CD4-positive, alpha-beta memory T cell (primary cell): Measurements from ENCODE around the gene VSIG10L2. TPM values are rescaled to one million over a fixed set of nuclear protein-coding genes. Genes with fewer than 3 reads are reported as not detected.

Source experiments
- CTCF ChIA-PET: fragments of 350-600 bp; sonication (Branson Sonifier 250); formaldehyde crosslinking; loops from one replicate; lab custom pipeline; 2021; ENCODE audit warnings: inconsistent platforms; ENCODE audit not compliant: partially characterized antibody; lab: Charles Lee
- POLR2A ChIA-PET: fragments of 350-600 bp; sonication (Branson Sonifier 250); formaldehyde crosslinking; loops from one replicate; lab custom pipeline; 2021; ENCODE audit not compliant: partially characterized antibody; lab: Charles Lee
- DNase-seq, 5 donors: peaks; one replicate each; pipeline versions ENCODE4 v3.0.0 to v3.0.0-alpha.2; 2020 to 2022; ENCODE audit warnings: mixed read lengths in 1 of 5
- H3K27ac ChIP-seq: one replicate; pipeline ENCODE4 v1.7.0; 2013; ENCODE audit warnings: low read depth, low read length
- H3K27me3 ChIP-seq: 2 replicates; pipeline ENCODE4 v1.7.0; 2013; ENCODE audit warnings: mild to moderate bottlenecking, low read length, moderate library complexity; ENCODE audit not compliant: insufficient read depth
- H3K36me3 ChIP-seq: 2 replicates; pipeline ENCODE4 v1.7.0; 2013; ENCODE audit warnings: mild to moderate bottlenecking, low read length, moderate library complexity; ENCODE audit not compliant: insufficient read depth
- H3K4me1 ChIP-seq: 2 replicates; pipeline ENCODE4 v1.7.0; 2013; ENCODE audit warnings: mild to moderate bottlenecking, low read length, moderate library complexity; ENCODE audit not compliant: insufficient read depth
- H3K4me3 ChIP-seq, 2 donors: one replicate each; pipeline ENCODE4 v1.7.0; 2013; ENCODE audit warnings: low read length in 2 of 2, mild to moderate bottlenecking in 1 of 2
- H3K9me3 ChIP-seq, 2 donors: one replicate each; pipeline ENCODE4 v1.7.0; 2013; ENCODE audit warnings: low read length in 2 of 2, control low read depth in 1 of 2; ENCODE audit not compliant: control insufficient read depth in 1 of 2
- H3K27ac Mint-ChIP-seq, 7 donors: one replicate each; pipeline ENCODE4 v1.8.0; 2020 to 2021; ENCODE audit warnings: mixed read lengths in 7 of 7, mild to moderate bottlenecking in 6 of 7, inconsistent platforms in 3 of 7, moderate library complexity in 3 of 7
- H3K27me3 Mint-ChIP-seq, 2 donors: one replicate each; pipeline ENCODE4 v1.8.0; 2020 to 2021; ENCODE audit warnings: mixed read lengths in 2 of 2
- H3K36me3 Mint-ChIP-seq, 2 donors: one replicate each; pipeline ENCODE4 v1.8.0; 2020 to 2021; ENCODE audit warnings: mixed read lengths in 2 of 2, inconsistent platforms in 1 of 2, mild to moderate bottlenecking in 1 of 2
- H3K4me1 Mint-ChIP-seq, 4 donors: one replicate each; pipeline ENCODE4 v1.8.0; 2020 to 2021; ENCODE audit warnings: mixed read lengths in 4 of 4, mild to moderate bottlenecking in 1 of 4
- H3K4me3 Mint-ChIP-seq, 8 donors: one replicate each; pipeline ENCODE4 v1.8.0; 2020 to 2021; ENCODE audit warnings: mixed read lengths in 8 of 8, mild to moderate bottlenecking in 7 of 8, moderate library complexity in 6 of 8, inconsistent platforms in 3 of 8
- H3K9me3 Mint-ChIP-seq, 8 donors: one replicate each; pipeline ENCODE4 v1.8.0; 2020 to 2021; ENCODE audit warnings: mixed read lengths in 8 of 8, mild to moderate bottlenecking in 5 of 8, inconsistent platforms in 3 of 8, moderate library complexity in 1 of 8
- intact Hi-C: fragments of 100-400 bp; cut with micrococcal nuclease; formaldehyde crosslinking; loops from one replicate; pipeline ENCODE4 v1.15.1; 2023
- polyA plus RNA-seq, 2 donors: library from polyadenylated mRNA; unstranded; fragments of 300-500 nt; fragmentation: Illumina TruSeq; gene quantifications; one replicate each; pipeline ENCODE4 v1.2.3, GENCODE V29; 2021
- total RNA-seq, 2 experiments: library from RNA; stranded (reverse); gene quantifications; one replicate each; pipeline ENCODE4 v1.2.3, GENCODE V29; 2021

The VSIG10L2 gene
- total and polyA plus RNA-seq, 4 experiments from 2014 or later = not detected

DNA sequence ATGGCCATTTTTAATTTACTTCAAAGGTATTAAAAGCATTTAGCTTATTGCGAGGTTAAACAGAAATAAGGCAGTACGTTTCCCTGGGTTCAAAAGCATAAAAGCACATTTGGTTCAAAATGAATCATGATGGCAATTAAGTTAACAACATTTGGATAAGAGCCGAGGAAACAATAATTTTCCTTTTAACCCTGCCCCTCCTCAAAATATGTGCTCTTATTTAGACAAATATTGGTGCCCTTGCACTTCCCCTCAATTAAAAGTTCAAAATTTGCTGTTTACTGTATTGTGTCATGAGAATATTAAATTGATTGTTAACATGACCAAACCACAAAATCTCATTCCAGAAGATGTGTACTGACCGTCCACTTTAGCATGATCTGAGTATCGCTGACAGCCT, 48.7 kb downstream of the VSIG10L2 start:
- Histone ChIP-seq H3K27ac (no peak overlapping the region), H3K9me3 (no peaks in the 10 kb centered on the region), H3K36me3 (no peaks in the 10 kb centered on the region), H3K4me1 (no peaks in the 10 kb centered on the region), H3K27me3 (no peaks in the 10 kb centered on the region), H3K4me3 (no peak overlapping the region)
- ChIA-PET POLR2A (no interaction called here), CTCF (no interaction called here)
- no peak overlapping the region for H3K27ac Mint-ChIP-seq
- H3K9me3 Mint-ChIP-seq = peaks cover 0 to under 1% (median 0%) of the 10 kb centered on the region in 8 donors
- intact Hi-C loops = no loop called here
- peaks cover 0 to 1% (median 0%) of the 10 kb centered on the region in 4 donors for H3K4me1 Mint-ChIP-seq
- DNase-seq = no peak
- no peak overlapping the region for H3K4me3 Mint-ChIP-seq
- H3K36me3 Mint-ChIP-seq = peaks cover 2 to 13% of the 10 kb centered on the region in 2 donors
- H3K27me3 Mint-ChIP-seq = no peaks in the 10 kb centered on the region

DNA sequence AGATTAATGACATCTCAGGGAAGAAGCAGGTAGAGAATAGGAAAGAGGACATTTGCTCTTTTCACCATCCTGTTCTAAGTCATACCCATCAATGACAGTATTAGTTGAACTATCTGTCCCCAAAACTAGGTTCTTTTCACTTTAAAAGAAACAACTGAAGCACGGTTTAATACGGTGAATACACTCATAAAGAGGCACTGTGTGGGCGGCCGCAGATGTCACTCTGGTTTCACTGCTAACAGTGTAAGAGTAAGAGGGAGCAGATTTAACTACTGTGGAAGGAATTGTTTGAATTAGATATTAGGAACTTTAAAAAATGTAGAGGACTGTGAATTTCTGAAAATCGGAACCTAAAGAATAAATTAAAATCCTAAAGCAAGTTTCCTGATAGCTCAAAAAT, 49.5 kb downstream of the VSIG10L2 start:
- no peak for DNase-seq
- Mint-ChIP-seq H3K27me3 (no peaks in the 10 kb centered on the region), H3K4me3 (no peak overlapping the region), H3K36me3 (peaks cover 5 to 15% of the 10 kb centered on the region in 2 donors), H3K4me1 (peaks cover 0 to 1% (median 0%) of the 10 kb centered on the region in 4 donors), H3K27ac (no peak overlapping the region), H3K9me3 (peaks cover 0 to 3% (median 0%) of the 10 kb centered on the region in 8 donors)
- ChIA-PET CTCF (no interaction called here), POLR2A (no interaction called here)
- Histone ChIP-seq H3K27me3 (no peaks in the 10 kb centered on the region), H3K36me3 (no peaks in the 10 kb centered on the region), H3K9me3 (no peaks in the 10 kb centered on the region), H3K27ac (no peak overlapping the region), H3K4me3 (no peak overlapping the region), H3K4me1 (no peaks in the 10 kb centered on the region)
- intact Hi-C loops = no loop called here

DNA sequence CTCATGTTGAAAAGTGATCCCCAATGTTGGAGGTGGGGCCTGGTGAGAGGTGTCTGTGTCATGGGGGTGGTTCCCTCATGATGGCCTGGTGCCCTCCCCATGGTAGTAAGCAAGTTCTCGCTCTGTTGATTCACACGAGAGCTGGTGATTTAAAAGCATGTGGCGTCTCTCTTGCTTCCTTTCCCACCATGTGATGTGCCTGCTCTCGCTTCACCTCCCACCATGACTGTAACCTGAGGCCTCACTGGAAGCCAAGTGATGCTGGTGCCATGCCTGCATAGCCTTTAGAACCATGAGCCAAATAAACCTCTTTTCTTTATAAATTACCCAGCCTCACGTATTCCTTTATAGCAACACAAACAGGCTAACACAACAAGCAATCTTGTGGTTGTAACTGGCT, 52.4 kb downstream of the VSIG10L2 start:
- Mint-ChIP-seq H3K4me1 (peaks cover 0 to 2% (median under 1%) of the 10 kb centered on the region in 4 donors), H3K27me3 (no peaks in the 10 kb centered on the region), H3K4me3 (no peak overlapping the region), H3K27ac (no peak overlapping the region), H3K36me3 (peaks cover 5 to 21% of the 10 kb centered on the region in 2 donors), H3K9me3 (peaks cover 0 to 3% (median 0%) of the 10 kb centered on the region in 8 donors)
- H3K27me3 ChIP-seq = no peaks in the 10 kb centered on the region
- no peak overlapping the region for H3K27ac ChIP-seq
- ChIA-PET CTCF (no interaction called here), POLR2A (no interaction called here)
- H3K36me3 ChIP-seq = no peaks in the 10 kb centered on the region
- intact Hi-C loops = no loop called here
- DNase-seq = no peak
- H3K4me3 ChIP-seq = no peak overlapping the region
- no peaks in the 10 kb centered on the region for H3K4me1 ChIP-seq
- H3K9me3 ChIP-seq = no peaks in the 10 kb centered on the region

DNA sequence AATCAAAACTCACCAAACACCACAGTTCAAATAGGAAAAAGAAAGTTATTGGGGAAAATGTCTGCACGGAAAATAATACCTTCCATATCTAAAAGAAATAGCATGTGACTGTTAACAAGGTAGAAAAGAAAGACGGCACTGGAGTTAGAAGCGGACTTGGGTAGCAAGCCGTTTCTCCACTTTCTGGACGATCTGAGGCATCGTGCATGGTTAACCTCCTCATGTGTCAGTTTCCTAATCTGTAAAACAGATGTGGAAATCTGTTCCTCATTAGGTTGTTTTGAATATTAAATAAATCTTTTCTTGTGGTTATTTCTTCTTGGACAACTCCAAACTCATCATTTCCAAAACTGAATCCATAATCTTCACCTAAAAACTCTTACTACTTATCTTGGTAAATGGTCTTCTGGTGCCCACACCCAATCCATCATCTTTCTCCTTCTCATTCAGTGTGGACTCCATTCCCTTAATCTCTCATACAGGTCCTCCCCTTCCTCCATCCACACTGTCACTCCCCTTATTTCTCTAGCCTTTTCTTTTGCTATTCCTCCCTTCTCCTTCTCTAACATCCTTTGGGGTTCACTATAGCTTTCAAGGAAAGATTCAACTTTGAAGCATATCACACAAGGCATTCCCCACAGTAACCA, 53.5 kb downstream of the VSIG10L2 start:
- H3K27ac ChIP-seq = no peak overlapping the region
- intact Hi-C loops = no loop called here
- peaks cover 5 to 21% of the 10 kb centered on the region in 2 donors for H3K36me3 Mint-ChIP-seq
- H3K27me3 ChIP-seq = no peaks in the 10 kb centered on the region
- no peaks in the 10 kb centered on the region for H3K9me3 ChIP-seq
- H3K4me3 ChIP-seq = no peak overlapping the region
- no peaks in the 10 kb centered on the region for H3K36me3 ChIP-seq
- peaks cover 0 to 2% (median under 1%) of the 10 kb centered on the region in 4 donors for H3K4me1 Mint-ChIP-seq
- H3K27ac Mint-ChIP-seq = peak overlapping the region in 1 of 7 donors; percentile 13
- no peaks in the 10 kb centered on the region for H3K27me3 Mint-ChIP-seq
- peaks cover 0 to 3% (median 0%) of the 10 kb centered on the region in 8 donors for H3K9me3 Mint-ChIP-seq
- ChIA-PET POLR2A (no interaction called here), CTCF (no interaction called here)
- no peak for DNase-seq
- no peak overlapping the region for H3K4me3 Mint-ChIP-seq
- H3K4me1 ChIP-seq = no peaks in the 10 kb centered on the region

DNA sequence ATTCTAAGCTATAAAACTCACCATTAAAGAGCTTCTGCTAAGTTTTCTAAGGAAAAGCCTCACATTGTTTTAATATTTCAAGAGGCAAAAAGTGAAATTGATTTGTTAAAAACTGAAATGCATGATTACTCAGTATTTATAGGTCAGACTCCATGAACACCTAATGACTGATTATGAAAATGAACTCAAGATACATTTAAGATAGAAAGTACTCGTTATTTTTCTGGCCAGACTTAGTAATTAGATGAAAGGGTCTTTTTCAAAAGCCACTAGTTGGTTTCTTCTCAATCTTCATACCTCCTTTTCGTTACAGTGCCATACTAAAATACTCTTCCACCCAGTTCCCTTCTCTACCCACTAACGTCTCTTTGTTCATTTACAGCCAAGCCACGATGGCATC, 56.3 kb downstream of the VSIG10L2 start:
- Histone ChIP-seq H3K4me3 (no peak overlapping the region), H3K27me3 (no peaks in the 10 kb centered on the region), H3K9me3 (no peaks in the 10 kb centered on the region), H3K4me1 (no peaks in the 10 kb centered on the region), H3K36me3 (no peaks in the 10 kb centered on the region), H3K27ac (no peak overlapping the region)
- ChIA-PET POLR2A (no interaction called here), CTCF (no interaction called here)
- H3K27ac Mint-ChIP-seq = no peak overlapping the region
- H3K36me3 Mint-ChIP-seq = peaks cover 5 to 14% of the 10 kb centered on the region in 2 donors
- H3K27me3 Mint-ChIP-seq = no peaks in the 10 kb centered on the region
- H3K9me3 Mint-ChIP-seq = peaks cover 0 to 3% (median 0%) of the 10 kb centered on the region in 8 donors
- H3K4me1 Mint-ChIP-seq = peaks cover 0 to 2% (median 0%) of the 10 kb centered on the region in 4 donors
- intact Hi-C loops = no loop called here
- H3K4me3 Mint-ChIP-seq = no peak overlapping the region
- DNase-seq = no peak

Other genes starting within 250 kb of the VSIG10L2 start
- not detected for gene PATE1, start 199.8 kb upstream of the VSIG10L2 start, total RNA-seq
- gene PATE1, start 199.8 kb upstream of the VSIG10L2 start, polyA plus RNA-seq = not detected
- not detected for gene PATE2, start 167.2 kb upstream of the VSIG10L2 start, total RNA-seq
- not detected for gene PATE2, start 167.2 kb upstream of the VSIG10L2 start, polyA plus RNA-seq
- gene PATE3, start 157.9 kb upstream of the VSIG10L2 start, total RNA-seq = not detected
- gene PATE3, start 157.9 kb upstream of the VSIG10L2 start, polyA plus RNA-seq = not detected
- not detected for gene PATE4, start 112.7 kb upstream of the VSIG10L2 start, total RNA-seq
- gene PATE4, start 112.7 kb upstream of the VSIG10L2 start, polyA plus RNA-seq = not detected
- gene HYLS1, start 58.4 kb upstream of the VSIG10L2 start, total RNA-seq = 1 to 10 TPM; 8.1 to 8.2 TPM
- 1 to 10 TPM; 8.9 to 9.6 TPM for gene HYLS1, start 58.4 kb upstream of the VSIG10L2 start, polyA plus RNA-seq
- 10 to 100 TPM; 12.4 to 12.6 TPM for gene PUS3, start 42.8 kb upstream of the VSIG10L2 start, total RNA-seq
- 10 to 100 TPM in 1 of 2 donors, 1 to 10 TPM in 1; 5.3 to 11.9 TPM for gene PUS3, start 42.8 kb upstream of the VSIG10L2 start, polyA plus RNA-seq
- gene DDX25, start 41.5 kb upstream of the VSIG10L2 start, total RNA-seq = not detected
- gene DDX25, start 41.5 kb upstream of the VSIG10L2 start, polyA plus RNA-seq = not detected
- 1 to 10 TPM; 2.7 to 3.1 TPM for gene CDON, start 116.8 kb downstream of the VSIG10L2 start, total RNA-seq
- gene CDON, start 116.8 kb downstream of the VSIG10L2 start, polyA plus RNA-seq = under 1 TPM; 0.03 to 0.54 TPM